Measurements from ENCODE around the gene SLC25A12. TPM values are rescaled to one million over a fixed set of nuclear protein-coding genes. Genes with fewer than 3 reads are reported as not detected.
A peak's percentile ranks its signal among the peaks of the same experiment; 100 is the strongest.

Gene SLC25A12
- total RNA-seq, 1 donor: 26.8 TPM

DNA sequence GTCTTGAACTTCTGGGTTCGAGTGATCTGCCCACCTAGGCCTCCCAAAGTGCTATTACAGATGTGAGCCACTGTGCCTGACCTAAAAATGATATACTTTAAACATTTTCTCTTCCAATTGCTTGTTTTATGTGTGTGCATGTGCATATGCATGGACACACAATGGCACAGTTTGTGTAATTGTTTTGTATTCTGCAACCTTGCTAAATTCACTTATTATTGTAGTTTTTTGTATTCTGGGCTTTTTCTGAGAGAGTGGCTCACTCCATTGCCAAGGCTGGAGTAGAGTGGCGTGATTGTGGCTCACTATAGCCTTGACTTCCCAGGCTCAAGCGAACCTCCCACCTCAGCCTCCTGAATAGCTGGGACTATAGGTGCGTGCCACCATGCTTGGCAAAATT, 36.3 kb upstream of the SLC25A12 start:
- Histone ChIP-seq H3K9me3 (ENCODE audit: low read depth, low read length) (no peaks in the 10 kb centered on the region), H3K79me2 (ENCODE audit: insufficient read depth, low read length) (peaks cover 93% of the 10 kb centered on the region), H3K4me1 (ENCODE audit: insufficient read depth, low read length) (no peaks in the 10 kb centered on the region), H3K4me2 (ENCODE audit: insufficient read depth, low read length) (no peak overlapping the region), H3K27ac (ENCODE audit: low read depth, low read length) (no peak overlapping the region), H4K20me1 (ENCODE audit: insufficient read depth, low read length) (no peaks in the 10 kb centered on the region), H3K36me3 (ENCODE audit: insufficient read depth, low read length) (peaks cover 6% of the 10 kb centered on the region), H3K27me3 (ENCODE audit: insufficient read depth, low read length) (no peaks in the 10 kb centered on the region), H3K4me3 (ENCODE audit: insufficient read depth, low read length) (no peak overlapping the region), H2AFZ (ENCODE audit: low read length) (no peak overlapping the region)
- TF ChIP-seq, protein P1, sequence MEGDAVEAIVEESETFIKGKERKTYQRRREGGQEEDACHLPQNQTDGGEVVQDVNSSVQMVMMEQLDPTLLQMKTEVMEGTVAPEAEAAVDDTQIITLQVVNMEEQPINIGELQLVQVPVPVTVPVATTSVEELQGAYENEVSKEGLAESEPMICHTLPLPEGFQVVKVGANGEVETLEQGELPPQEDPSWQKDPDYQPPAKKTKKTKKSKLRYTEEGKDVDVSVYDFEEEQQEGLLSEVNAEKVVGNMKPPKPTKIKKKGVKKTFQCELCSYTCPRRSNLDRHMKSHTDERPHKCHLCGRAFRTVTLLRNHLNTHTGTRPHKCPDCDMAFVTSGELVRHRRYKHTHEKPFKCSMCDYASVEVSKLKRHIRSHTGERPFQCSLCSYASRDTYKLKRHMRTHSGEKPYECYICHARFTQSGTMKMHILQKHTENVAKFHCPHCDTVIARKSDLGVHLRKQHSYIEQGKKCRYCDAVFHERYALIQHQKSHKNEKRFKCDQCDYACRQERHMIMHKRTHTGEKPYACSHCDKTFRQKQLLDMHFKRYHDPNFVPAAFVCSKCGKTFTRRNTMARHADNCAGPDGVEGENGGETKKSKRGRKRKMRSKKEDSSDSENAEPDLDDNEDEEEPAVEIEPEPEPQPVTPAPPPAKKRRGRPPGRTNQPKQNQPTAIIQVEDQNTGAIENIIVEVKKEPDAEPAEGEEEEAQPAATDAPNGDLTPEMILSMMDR (IDR thresholded peaks at IDR 0.05; ENCODE audit: extremely low read depth, low read depth, low read length): no peak
- DNase-seq (ENCODE audit: insufficient read length, low spot score, missing footprints): no peak

DNA sequence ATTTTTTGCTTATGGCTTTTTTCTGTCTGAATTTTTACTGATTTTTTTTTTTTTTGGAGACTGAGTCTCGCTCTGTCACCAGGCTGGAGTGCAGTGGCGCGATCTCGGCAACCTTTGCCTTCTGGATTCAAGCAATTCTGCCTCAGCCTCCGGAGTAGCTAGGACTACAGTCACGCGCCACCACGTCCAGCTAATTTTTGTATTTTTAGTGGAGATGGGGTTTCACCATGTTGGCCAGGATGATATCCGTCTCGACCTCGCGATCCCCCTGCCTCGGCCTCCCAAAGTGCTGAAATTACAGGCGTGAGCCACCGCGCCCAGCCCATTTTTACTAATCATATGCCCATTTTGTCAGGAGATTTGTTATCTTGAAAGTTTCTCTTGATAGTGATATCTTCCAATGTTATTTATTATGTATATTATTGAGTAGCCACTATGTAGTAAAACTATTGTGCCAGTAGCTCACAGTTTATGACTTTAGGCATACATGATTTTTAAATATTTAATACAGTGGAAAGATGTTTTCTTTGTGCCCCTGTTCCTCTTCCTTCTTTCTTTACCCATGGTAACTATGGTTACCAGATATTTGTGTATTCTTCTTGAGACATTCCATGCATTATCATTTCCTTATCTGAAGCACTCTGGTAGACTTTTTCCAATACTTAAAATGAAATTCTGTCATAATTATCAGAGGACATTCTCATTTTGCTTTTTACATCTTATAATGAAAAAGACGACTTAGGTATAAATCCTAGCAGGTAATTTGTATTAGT, 30.3 kb upstream of the SLC25A12 start:
- Histone ChIP-seq H3K9me3 (ENCODE audit: low read depth, low read length) (no peaks in the 10 kb centered on the region), H4K20me1 (ENCODE audit: insufficient read depth, low read length) (no peaks in the 10 kb centered on the region), H3K79me2 (ENCODE audit: insufficient read depth, low read length) (peaks cover 60% of the 10 kb centered on the region), H3K4me3 (ENCODE audit: insufficient read depth, low read length) (no peak overlapping the region), H3K27ac (ENCODE audit: low read depth, low read length) (peak overlapping the region; percentile 88), H3K27me3 (ENCODE audit: insufficient read depth, low read length) (no peaks in the 10 kb centered on the region), H2AFZ (ENCODE audit: low read length) (no peak overlapping the region), H3K4me2 (ENCODE audit: insufficient read depth, low read length) (peak overlapping the region; percentile 76), H3K4me1 (ENCODE audit: insufficient read depth, low read length) (peaks cover 13% of the 10 kb centered on the region), H3K36me3 (ENCODE audit: insufficient read depth, low read length) (peaks cover 6% of the 10 kb centered on the region)
- TF ChIP-seq, protein P1 (IDR thresholded peaks at IDR 0.05; ENCODE audit: extremely low read depth, low read depth, low read length): no peak
- DNase-seq (ENCODE audit: insufficient read length, low spot score, missing footprints): no peak

DNA sequence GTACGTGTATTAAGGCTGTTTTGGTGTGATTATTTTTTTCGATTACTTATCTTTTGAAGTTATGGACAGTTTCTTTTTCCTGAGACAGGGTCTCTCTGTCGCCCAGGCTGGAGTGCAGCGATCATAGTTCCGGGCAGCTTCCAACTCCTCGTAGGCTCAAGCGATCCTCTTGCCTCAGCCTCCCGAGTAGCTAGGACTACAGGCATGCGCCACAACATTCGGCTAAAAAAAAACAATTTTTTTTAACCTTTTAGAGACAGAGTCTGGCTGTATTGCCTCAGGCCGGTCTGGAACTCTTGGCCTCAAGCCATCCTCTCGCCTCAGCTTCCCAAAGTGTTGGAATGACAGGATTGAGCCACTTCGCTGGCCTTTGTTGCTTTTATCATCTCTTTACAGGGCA, 29.2 kb upstream of the SLC25A12 start:
- Histone ChIP-seq H3K27me3 (ENCODE audit: insufficient read depth, low read length) (no peaks in the 10 kb centered on the region), H3K4me3 (ENCODE audit: insufficient read depth, low read length) (peak overlapping the region; percentile 81), H2AFZ (ENCODE audit: low read length) (peak overlapping the region; percentile 69), H3K9me3 (ENCODE audit: low read depth, low read length) (no peaks in the 10 kb centered on the region), H3K4me1 (ENCODE audit: insufficient read depth, low read length) (peaks cover 13% of the 10 kb centered on the region), H3K36me3 (ENCODE audit: insufficient read depth, low read length) (peaks cover 6% of the 10 kb centered on the region), H3K79me2 (ENCODE audit: insufficient read depth, low read length) (peaks cover 48% of the 10 kb centered on the region), H4K20me1 (ENCODE audit: insufficient read depth, low read length) (no peaks in the 10 kb centered on the region), H3K27ac (ENCODE audit: low read depth, low read length) (peak overlapping the region; percentile 88), H3K4me2 (ENCODE audit: insufficient read depth, low read length) (peak overlapping the region; percentile 76)
- TF ChIP-seq, protein P1 (IDR thresholded peaks at IDR 0.05; ENCODE audit: extremely low read depth, low read depth, low read length): no peak
- DNase-seq (ENCODE audit: insufficient read length, low spot score, missing footprints): no peak

DNA sequence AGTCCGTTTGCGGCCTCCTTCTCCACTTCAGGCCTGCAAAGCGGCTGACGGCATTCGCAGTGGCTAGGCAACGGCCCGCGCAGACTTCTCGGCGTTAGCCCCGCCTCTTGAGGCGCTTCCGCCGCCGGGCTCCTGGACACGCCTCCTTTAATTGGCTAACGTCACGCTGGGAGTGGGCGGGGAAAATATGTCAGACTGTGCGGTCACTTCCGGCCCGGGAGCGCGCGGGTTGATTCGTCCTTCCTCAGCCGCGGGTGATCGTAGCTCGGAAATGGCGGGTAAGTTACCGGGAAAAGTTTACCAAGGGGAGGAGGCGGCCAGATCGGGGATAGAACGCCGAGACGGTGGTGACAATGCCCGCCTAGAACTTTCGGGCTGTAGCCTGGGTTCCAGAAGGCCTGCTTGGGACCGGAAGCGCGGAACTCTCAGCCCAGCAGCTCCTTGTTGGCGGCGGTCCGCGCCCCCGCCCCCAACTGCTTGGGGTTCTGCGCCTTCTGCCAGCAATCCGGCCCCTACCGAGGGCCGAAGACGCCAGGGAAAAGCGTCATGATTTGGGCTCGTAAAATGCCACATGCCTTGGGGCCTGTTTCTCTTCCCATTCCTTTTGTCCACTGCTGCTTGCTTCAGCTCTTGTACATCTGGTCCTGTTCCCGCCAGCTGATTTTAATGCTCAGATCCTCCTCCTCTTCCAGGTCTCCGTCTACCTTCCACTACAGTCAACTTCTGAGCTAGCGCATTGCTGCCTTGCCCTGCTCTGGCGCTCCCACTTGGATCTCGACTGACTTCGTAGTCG, 28.4 kb upstream of the SLC25A12 start, which contains the start of gene HAT1:
Gene HAT1, plus strand, starts transcription at position 232 of the 793 bp plus-strand sequence. Its CDS starts 40 bp downstream, at position 272.
- H2AFZ ChIP-seq (ENCODE audit: low read length): peak within 1 kb of the TSS; percentile 97
- H3K4me1 ChIP-seq (ENCODE audit: insufficient read depth, low read length): peaks cover 13% of the 10 kb centered on the region
- peak; percentile 97 for DNase-seq (ENCODE audit: insufficient read length, low spot score, missing footprints)
- peak within 1 kb of the TSS; percentile 87 for H3K4me2 ChIP-seq (ENCODE audit: insufficient read depth, low read length)
- no peaks in the 10 kb centered on the region for H3K27me3 ChIP-seq (ENCODE audit: insufficient read depth, low read length)
- no peaks in the 10 kb centered on the region for H4K20me1 ChIP-seq (ENCODE audit: insufficient read depth, low read length)
- H3K4me3 ChIP-seq (ENCODE audit: insufficient read depth, low read length): peak within 1 kb of the TSS; percentile 81
- H3K27ac ChIP-seq (ENCODE audit: low read depth, low read length): peak within 1 kb of the TSS; percentile 88
- TF ChIP-seq, protein P1 (IDR thresholded peaks at IDR 0.05; ENCODE audit: extremely low read depth, low read depth, low read length): no peak
- peaks cover 40% of the 10 kb centered on the region for H3K79me2 ChIP-seq (ENCODE audit: insufficient read depth, low read length)
- no peaks in the 10 kb centered on the region for H3K9me3 ChIP-seq (ENCODE audit: low read depth, low read length)
- H3K36me3 ChIP-seq (ENCODE audit: insufficient read depth, low read length): peaks cover 6% of the 10 kb centered on the region
